ENCODE data around the gene LRMDA.

LRMDA gene

DNA sequence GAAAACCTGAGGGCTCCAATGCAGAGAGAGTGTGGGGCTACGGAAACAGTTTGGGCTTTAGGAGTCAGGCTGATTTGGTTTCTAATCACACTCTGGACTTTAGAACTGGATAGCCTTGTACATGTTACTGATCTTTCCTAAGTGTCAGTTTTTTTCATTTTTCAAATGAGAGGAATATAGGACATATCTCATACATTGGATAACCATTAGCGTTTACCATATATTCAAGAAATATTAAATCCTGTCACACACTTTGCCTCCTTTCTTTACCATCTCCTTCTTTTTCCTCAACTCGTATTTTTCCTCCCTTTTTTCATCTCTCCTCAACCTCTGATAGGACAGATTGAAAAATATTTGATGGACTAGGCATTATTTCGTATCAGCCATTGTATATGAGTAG lies 885.7 kb downstream of the LRMDA start:
- Mint-ChIP-seq H3K4me1 (no peaks in the 10 kb centered on the region), H3K27ac (no peak overlapping the region), H3K36me3 (no peaks in the 10 kb centered on the region), H3K9me3 (peaks cover 6% of the 10 kb centered on the region), H3K4me3 (no peak overlapping the region), H3K27me3 (no peaks in the 10 kb centered on the region)
- no peak for ATAC-seq

DNA sequence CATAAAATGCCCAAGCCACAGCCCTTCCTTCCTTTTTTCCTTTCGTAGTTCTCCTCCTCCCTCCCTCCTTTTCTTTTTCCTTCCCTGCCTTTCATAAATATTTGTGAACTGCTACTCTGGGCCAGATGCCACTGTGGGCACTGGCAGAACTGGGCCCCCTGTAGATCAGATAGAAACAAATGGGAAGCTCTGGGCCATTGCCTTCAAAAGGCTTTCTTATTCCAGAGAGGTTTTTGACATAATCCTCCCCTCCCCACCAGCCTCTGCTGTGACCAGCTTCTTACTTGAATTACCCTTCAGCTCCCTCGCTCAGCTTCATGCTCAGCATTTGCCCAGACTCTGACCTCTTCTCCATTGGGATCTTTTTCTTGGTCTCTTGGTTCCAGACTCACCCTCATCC lies 886.8 kb downstream of the LRMDA start:
- no peak for ATAC-seq
- H3K4me3 Mint-ChIP-seq: no peak overlapping the region
- no peaks in the 10 kb centered on the region for H3K36me3 Mint-ChIP-seq
- H3K27me3 Mint-ChIP-seq: no peaks in the 10 kb centered on the region
- no peaks in the 10 kb centered on the region for H3K4me1 Mint-ChIP-seq
- peaks cover 6% of the 10 kb centered on the region for H3K9me3 Mint-ChIP-seq
- H3K27ac Mint-ChIP-seq: no peak overlapping the region

DNA sequence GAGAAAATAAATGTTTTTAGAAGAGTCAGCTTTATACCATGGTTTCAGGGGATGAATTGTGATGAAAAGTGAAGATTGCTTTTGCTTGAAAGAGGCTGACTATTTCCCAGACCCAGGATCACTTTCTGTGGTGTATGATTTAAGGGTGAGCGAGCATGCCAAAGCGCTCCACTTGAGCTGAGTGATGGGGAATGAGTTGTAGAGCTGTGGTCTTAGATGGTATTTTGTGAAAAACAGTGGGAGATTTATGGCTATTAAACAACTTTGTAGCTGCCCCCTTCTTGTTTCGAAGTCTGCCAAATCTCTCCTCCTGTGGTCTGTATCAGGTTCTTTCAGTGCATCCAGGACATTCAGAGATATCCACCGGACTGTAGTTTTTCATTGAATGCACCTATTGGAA lies 888.2 kb downstream of the LRMDA start:
- Mint-ChIP-seq H3K4me1 (no peaks in the 10 kb centered on the region), H3K27ac (no peak overlapping the region), H3K36me3 (no peaks in the 10 kb centered on the region), H3K4me3 (no peak overlapping the region), H3K27me3 (no peaks in the 10 kb centered on the region), H3K9me3 (peaks cover 6% of the 10 kb centered on the region)
- ATAC-seq: no peak

DNA sequence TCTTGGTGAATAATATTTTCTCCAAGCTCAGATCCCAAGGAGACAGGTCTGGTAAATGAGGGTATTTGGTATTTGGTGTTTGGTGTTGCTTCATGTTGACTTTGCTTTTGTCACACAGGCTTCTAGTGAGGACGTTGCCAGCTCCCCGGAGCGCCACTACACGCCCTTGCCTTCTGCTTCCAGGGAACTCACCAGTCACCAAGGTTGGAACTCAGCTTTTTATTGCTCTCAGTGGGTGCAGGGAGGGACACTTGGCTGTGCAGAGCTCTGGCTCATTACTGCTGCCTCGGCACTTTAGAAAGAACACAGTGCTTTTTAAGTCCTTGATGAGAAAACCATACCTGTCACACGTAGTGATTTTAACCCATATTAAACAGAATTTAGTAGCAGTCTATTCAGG lies 892.9 kb downstream of the LRMDA start:
- Mint-ChIP-seq H3K4me3 (no peak overlapping the region), H3K4me1 (no peaks in the 10 kb centered on the region), H3K27ac (no peak overlapping the region), H3K27me3 (no peaks in the 10 kb centered on the region), H3K9me3 (no peaks in the 10 kb centered on the region), H3K36me3 (no peaks in the 10 kb centered on the region)
- no peak for ATAC-seq

DNA sequence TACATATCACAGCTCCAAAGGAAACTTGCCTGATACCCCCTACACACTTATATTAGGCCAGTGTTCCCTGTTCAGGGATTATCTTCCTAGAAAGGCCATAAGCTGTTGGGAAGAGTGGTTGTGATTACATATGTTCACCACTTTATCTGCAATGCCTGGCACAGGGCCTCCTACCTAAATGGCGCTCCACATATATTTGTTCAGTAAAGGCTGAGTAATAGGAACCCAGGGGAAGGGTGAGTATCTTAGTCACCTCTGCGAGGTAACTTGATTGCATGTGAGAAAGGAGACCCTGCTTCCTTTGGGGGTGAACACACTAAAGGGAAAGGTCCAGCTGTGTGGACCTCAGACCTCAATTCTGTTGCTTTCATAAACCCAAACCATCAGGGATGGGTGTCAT lies 896.0 kb downstream of the LRMDA start:
- no peaks in the 10 kb centered on the region for H3K27me3 Mint-ChIP-seq
- no peak overlapping the region for H3K4me3 Mint-ChIP-seq
- H3K27ac Mint-ChIP-seq: no peak overlapping the region
- no peaks in the 10 kb centered on the region for H3K4me1 Mint-ChIP-seq
- no peaks in the 10 kb centered on the region for H3K9me3 Mint-ChIP-seq
- no peaks in the 10 kb centered on the region for H3K36me3 Mint-ChIP-seq
- ATAC-seq: no peak

DNA sequence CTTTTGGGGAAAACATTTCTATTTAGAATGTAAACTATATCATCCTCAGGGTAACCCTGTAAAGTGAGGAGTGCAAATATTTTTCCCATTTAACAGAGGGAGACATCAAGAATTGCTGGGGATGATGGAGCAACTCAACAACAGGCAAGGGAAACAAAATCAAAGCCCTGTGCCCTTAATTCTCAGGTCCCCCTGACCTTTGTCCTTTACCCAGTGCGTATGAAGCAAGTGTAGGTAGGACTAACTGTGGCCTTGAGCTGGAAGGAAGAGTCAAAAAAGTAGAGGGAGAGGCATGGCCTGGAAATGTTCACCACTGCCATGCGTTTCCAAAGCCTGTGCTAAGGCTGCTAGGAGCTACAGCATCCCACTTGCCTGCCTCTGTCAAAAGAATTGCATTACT lies 896.9 kb downstream of the LRMDA start:
- H3K27me3 Mint-ChIP-seq: no peaks in the 10 kb centered on the region
- no peak for ATAC-seq
- H3K4me3 Mint-ChIP-seq: no peak overlapping the region

DNA sequence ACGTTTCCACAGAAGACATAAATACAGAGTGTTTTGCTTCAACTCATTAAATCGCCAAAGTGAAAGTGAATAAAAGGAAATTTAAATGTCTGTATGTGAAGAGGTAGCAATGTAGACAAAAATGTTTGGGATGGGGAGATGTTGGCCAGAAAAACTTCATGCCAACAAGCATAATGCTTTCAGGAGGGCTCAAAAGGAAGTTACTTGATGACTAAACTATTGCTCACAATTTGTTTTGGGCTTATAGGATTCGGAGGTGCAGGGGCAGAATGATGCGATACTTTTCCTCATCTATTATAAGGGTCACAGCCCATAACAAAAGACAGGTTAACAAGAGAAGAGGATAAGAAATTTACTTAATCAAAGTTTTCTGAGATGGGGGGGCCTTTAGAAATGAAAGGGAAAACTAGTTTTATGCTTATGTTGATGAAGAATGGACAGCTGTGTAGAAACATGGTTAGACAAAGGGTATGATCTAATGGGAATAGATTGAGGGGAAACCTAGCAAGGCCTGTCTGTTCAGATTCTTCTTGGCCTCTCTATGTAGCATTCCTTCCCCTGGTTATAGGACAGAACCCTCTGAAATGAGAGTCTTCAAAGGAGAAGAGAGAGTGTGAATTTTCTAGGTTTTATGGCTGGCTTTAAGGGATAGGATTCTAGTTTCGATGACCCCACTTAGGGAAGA lies 898.6 kb downstream of the LRMDA start:
- Mint-ChIP-seq H3K4me3 (no peak overlapping the region), H3K9me3 (peaks cover 5% of the 10 kb centered on the region), H3K27me3 (no peaks in the 10 kb centered on the region), H3K4me1 (no peaks in the 10 kb centered on the region), H3K27ac (no peak overlapping the region), H3K36me3 (no peaks in the 10 kb centered on the region)
- no peak for ATAC-seq

More for the DNA sequence above, 896.9 kb downstream of the LRMDA start:
- Mint-ChIP-seq H3K27ac (no peak overlapping the region), H3K4me1 (no peaks in the 10 kb centered on the region), H3K36me3 (no peaks in the 10 kb centered on the region), H3K9me3 (peaks cover 2% of the 10 kb centered on the region)

DNA sequence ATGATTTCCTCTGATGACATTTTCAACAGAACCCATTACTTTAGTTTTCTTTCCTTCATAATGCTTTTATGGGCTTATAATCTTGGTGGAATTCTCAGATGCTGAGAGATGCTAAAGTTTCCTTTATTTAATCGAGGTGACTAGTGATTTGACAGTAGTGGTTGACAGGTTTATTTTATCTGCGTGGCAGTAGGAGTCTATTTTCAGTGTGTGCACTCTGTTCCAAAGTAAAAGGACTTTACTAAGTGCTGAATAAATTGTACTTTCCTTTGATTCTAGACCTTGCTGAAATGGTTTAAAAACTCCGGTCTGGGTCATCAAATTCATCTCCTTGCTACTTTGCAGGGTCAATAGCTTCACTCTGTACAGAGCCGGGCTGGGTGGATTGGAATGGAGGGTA lies 900.3 kb downstream of the LRMDA start:
- Mint-ChIP-seq H3K27ac (no peak overlapping the region), H3K4me3 (no peak overlapping the region), H3K27me3 (no peaks in the 10 kb centered on the region), H3K36me3 (no peaks in the 10 kb centered on the region), H3K9me3 (peaks cover 5% of the 10 kb centered on the region), H3K4me1 (no peaks in the 10 kb centered on the region)
- no peak for ATAC-seq

DNA sequence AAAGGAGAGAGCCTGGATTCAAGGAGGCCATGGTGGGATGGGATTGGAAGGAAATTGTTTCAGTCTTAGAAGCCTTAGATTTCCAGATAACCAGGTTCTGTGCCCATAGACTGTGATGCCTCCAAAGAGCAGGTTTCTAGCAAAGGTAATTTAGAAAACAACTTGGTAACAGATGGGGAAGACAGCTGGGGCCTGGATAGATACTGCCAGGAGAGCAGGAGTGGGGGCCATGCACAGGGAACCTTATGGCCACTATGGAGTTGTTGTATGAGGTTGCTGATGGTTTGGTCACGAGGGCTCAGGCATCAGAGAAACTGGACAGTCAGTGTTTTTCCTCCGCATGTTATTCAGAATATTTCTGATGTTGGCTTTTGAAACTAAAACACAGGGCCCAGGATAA lies 901.9 kb downstream of the LRMDA start:
- no peaks in the 10 kb centered on the region for H3K27me3 Mint-ChIP-seq
- no peak overlapping the region for H3K27ac Mint-ChIP-seq
- H3K4me3 Mint-ChIP-seq: no peak overlapping the region
- no peaks in the 10 kb centered on the region for H3K36me3 Mint-ChIP-seq
- ATAC-seq: no peak
- H3K9me3 Mint-ChIP-seq: peaks cover 5% of the 10 kb centered on the region
- no peaks in the 10 kb centered on the region for H3K4me1 Mint-ChIP-seq

DNA sequence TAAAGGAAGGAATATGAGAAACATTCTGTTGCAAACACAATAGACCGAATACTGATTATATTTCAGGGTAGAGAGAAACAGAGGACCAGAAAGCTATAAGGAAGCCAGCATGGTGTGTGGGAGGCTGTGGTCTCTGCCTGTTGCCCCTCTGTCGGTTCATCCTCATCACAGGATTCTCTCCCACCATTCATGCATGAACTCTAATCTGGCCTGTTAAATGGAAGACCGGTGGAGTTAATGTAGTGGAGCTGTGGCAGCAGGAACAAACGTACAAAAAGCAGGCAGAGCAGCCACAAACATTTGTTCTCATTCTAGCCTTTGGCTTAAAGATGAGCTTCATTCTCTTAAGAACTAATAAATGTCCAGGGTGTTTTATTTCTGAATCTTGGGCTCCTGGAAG lies 902.4 kb downstream of the LRMDA start:
- no peaks in the 10 kb centered on the region for H3K4me1 Mint-ChIP-seq
- no peak overlapping the region for H3K4me3 Mint-ChIP-seq
- H3K27me3 Mint-ChIP-seq: no peaks in the 10 kb centered on the region
- H3K9me3 Mint-ChIP-seq: peaks cover 5% of the 10 kb centered on the region
- no peak for ATAC-seq
- H3K36me3 Mint-ChIP-seq: no peaks in the 10 kb centered on the region
- no peak overlapping the region for H3K27ac Mint-ChIP-seq

DNA sequence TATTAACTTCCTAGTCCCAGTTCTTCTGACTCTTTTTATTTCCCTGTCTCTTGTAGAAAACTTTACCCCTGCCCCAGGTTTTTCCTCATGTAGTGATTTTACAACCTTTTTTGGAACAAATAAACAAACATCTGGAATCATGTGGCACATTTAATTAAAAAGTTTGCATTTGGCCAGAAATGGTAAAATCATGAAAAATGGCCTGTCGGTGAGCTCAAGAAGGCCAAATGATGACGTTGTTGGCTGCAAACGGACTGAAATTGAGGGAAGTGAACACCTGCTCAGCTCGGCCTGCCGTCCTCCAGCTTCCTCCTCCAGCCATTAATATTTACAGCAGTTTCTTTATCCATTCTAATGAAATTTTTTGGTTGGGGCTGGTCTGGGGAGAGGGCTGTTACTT lies 902.8 kb downstream of the LRMDA start:
- Mint-ChIP-seq H3K4me3 (no peak overlapping the region), H3K27me3 (no peaks in the 10 kb centered on the region)
- ATAC-seq: no peak

DNA sequence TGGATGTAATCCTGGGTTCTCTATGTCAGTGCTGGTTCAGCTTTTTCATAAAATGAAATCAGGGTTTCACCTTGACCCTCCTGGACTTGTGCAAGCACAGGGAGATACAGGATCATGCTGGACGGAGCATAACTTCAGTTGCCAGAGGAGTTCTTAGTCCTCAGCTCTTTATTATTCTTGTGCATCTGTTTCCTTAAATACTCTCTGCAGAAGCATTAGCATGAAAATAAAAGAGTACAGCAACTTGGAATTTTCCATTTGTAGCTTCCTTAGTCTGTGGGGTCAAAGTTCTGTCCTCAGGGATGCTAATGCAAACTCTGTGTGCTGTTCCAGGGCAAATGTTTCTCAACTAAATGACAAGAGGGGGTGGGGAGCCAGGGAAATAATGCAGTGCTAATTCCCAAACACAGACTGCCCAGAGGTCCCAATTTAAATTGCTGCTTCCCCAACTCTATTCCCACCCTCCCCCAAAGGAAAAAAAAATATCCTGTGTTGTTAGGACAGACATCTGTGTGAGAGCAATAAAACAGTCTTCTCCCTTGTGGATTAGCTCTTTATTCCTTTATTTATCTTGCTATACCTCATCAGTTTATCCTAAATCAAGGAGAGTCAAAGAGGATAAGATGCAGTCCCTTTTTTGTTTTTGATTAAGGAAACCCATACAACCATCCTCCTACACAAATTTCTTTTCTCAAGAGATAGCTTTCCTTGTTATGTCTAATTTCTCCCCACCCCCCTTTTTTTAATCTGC lies 905.0 kb downstream of the LRMDA start:
- Mint-ChIP-seq H3K9me3 (peaks cover 5% of the 10 kb centered on the region), H3K36me3 (no peaks in the 10 kb centered on the region), H3K27ac (no peak overlapping the region), H3K27me3 (no peaks in the 10 kb centered on the region), H3K4me3 (no peak overlapping the region), H3K4me1 (no peaks in the 10 kb centered on the region)
- no peak for ATAC-seq

More for the DNA sequence above, 902.8 kb downstream of the LRMDA start:
- H3K9me3 Mint-ChIP-seq: peaks cover 5% of the 10 kb centered on the region
- no peak overlapping the region for H3K27ac Mint-ChIP-seq
- no peaks in the 10 kb centered on the region for H3K4me1 Mint-ChIP-seq
- no peaks in the 10 kb centered on the region for H3K36me3 Mint-ChIP-seq

DNA sequence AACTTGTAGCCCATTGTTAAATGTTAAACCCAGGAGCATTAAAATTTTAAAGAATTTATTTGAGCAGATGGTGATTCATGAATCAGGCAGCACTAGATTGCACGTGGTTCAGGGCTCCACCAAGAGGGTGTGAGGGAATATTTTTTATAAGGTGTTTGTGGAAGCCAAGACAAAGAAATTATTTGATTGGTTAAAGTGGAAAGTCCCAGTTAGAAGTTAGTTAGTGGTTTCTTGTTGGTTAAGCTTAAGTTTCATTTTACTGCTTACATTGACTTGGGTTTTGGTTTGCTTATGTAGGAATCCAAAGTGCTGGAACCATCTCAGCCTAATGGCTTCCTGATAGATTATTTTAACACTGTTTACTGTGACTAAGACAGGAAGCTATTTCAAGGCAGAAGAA lies 906.2 kb downstream of the LRMDA start:
- Mint-ChIP-seq H3K4me3 (no peak overlapping the region), H3K4me1 (no peaks in the 10 kb centered on the region), H3K36me3 (no peaks in the 10 kb centered on the region), H3K27me3 (no peaks in the 10 kb centered on the region), H3K27ac (no peak overlapping the region), H3K9me3 (peaks cover 5% of the 10 kb centered on the region)
- no peak for ATAC-seq

DNA sequence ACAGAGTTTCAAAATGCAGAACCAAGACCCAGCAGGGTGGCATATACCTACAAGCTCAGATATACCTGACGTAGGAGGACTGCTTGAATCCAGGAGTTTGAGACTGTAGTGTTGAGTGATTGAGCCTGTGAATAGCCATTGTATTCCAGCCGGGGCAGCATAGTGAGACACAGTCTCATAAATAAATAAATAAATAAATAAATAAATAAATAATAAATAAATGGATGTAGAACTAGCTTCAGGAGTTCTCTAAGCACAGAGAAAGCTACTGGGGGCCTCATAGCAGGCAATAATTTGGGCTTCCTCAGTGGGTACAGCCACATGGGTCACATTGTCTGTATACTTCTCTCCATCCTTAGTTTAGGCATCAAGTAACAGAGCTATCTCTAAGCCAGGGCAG lies 906.8 kb downstream of the LRMDA start:
- Mint-ChIP-seq H3K27me3 (no peaks in the 10 kb centered on the region), H3K36me3 (no peaks in the 10 kb centered on the region), H3K4me3 (no peak overlapping the region), H3K4me1 (no peaks in the 10 kb centered on the region), H3K9me3 (peaks cover 3% of the 10 kb centered on the region), H3K27ac (no peak overlapping the region)
- no peak for ATAC-seq

DNA sequence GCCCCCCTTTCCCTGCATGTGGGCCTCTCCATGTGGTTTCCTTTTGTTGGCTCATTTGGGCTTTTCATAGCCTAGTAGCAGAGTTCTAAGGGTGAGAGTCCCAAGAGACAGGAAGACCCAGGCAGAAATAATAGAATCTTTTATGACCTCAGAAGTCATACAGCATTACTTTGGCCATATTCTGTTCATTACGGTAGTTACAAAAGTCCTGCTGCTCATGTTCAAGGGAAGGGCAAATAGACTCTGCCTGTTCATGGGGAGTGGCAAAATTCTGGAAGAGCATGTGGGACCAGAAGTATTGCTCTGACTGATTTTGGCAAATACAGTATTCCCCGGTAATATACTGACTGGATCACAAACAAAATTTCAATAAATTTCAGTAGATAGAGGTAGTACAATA lies 910.3 kb downstream of the LRMDA start:
- ATAC-seq: no peak
- no peaks in the 10 kb centered on the region for H3K36me3 Mint-ChIP-seq
- H3K9me3 Mint-ChIP-seq: no peaks in the 10 kb centered on the region
- no peaks in the 10 kb centered on the region for H3K4me1 Mint-ChIP-seq
- H3K27me3 Mint-ChIP-seq: no peaks in the 10 kb centered on the region
- H3K4me3 Mint-ChIP-seq: no peak overlapping the region
- no peak overlapping the region for H3K27ac Mint-ChIP-seq

DNA sequence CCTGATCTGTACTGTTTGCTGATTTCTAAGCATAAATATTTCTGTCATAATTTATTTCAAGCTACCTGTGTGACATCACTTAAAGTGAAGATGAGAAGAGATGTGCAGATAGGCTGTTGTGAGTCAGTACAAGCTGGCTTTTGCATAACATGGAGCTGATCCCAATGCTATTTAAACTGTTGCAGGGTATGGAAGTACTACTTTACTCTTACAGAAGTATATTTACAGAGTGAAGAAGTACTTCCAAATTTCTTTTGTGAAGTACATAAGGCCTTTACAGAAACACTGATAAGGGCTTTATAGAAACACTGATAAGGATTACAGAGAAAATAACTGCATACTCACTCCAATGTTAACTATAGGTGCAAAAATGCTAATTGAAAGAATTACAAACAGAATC lies 911.6 kb downstream of the LRMDA start:
- H3K4me1 Mint-ChIP-seq: no peaks in the 10 kb centered on the region
- H3K27ac Mint-ChIP-seq: no peak overlapping the region
- no peak for ATAC-seq
- no peaks in the 10 kb centered on the region for H3K27me3 Mint-ChIP-seq
- H3K9me3 Mint-ChIP-seq: no peaks in the 10 kb centered on the region
- no peak overlapping the region for H3K4me3 Mint-ChIP-seq
- H3K36me3 Mint-ChIP-seq: no peaks in the 10 kb centered on the region

All from stimulated activated memory B cell treated with anti-CD40 and anti-IgM and Interleukin-4, amounts not matched to agents 10 μg/mL and 1 μg/mL and 100 μg/mL, for 72 hours (primary cell).